ENCODE data around the gene IDH3A.

- TF ChIP-seq POLR2A (IDR thresholded peaks at IDR 0.05) (peak in 1 of 2 donors; percentile 55), CTCF (IDR thresholded peaks at IDR 0.05) (no peak)
These were observed 63.6 kb downstream of the IDH3A start for GRCh38 chr15:78212546-78213424.
